IMR-90 (cell line): ENCODE results near the gene POLA2. TPM values are rescaled to one million over a fixed set of nuclear protein-coding genes. Genes with fewer than 3 reads are reported as not detected.

Experiments
- CHD1 ChIP-seq: IDR thresholded peaks from 2 replicates; pipeline ENCODE4 v1.6.1; 2012; ENCODE audit warnings: low read depth, low read length, improper control_type of control experiment
- CTCF ChIP-seq: conservative IDR thresholded peaks from 2 replicates; pipeline ENCODE4 v1.5.1; 2012; ENCODE audit warnings: mild to moderate bottlenecking, low read depth, low read length, improper control_type of control experiment
- polyA plus RNA-seq, 3 experiments: library from polyadenylated mRNA; depleted of rRNA; stranded (reverse); fragments of >200 nt; gene quantifications; 2 replicates each; pipeline ENCODE4 v1.2.3, GENCODE V29; 2012; ENCODE audit warnings: low replicate concordance in 1 of 3
- total RNA-seq: library from RNA; depleted of rRNA; stranded (reverse); fragments of >200 nt; gene quantifications from 2 replicates; pipeline ENCODE4 v1.2.3, GENCODE V29; 2012

The POLA2 gene
- total and polyA plus RNA-seq, 2 of the 4 experiments (the other 2 are of a cell fraction) = 14.2 to 17.3 TPM

DNA sequence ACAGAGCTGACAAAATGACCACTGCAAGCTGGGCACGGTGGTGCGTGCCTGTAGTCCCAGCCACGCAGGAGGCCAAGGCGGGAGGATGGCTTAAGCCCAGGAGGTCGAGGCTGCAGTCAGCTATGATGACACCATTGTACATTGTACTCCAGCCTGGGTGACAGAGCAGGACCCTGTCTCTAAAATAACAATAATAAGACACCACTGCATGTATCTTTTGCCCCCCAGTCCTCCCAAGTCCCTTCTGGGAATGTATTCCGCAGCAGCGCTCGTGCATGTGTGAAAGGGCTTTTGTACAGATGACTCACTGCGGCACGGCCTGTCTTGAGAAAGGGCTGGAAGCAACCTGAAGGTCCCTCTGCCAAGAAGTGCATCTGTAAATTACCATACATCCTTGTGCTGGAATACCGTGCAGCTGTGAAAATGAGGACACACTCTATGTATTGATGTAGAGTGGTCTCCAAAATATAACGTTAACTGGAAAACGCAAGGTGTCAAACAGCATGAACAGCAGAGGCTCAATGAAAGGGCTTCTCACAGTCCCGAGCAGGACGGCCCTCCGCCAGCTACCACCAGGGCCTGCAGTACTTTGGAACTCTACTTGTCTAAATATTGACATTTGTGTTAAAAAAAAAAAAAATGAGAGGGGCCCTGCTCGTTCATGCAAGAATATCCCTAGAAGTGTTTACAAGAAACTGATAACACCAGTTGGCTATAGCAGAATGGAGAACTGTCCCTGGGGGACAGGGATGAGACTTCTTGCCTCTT lies 43.9 kb downstream of the POLA2 start (continued):
- TF ChIP-seq CTCF (no peak), CHD1 (no peak)
